Cardiac fibroblast (primary cell): ENCODE measurements around the gene BATF2.
"Not testable (repeated sequence)": the region's sequence is repeated elsewhere in the genome, so short reads cannot be mapped to it uniquely, and the experiment has no call there.

Source experiments
- DNase-seq, 2 donors: peaks; one replicate each; pipeline versions ENCODE4 v3.0.0 to v3.0.0-alpha.2; 2010; ENCODE audit warnings: low read depth in 2 of 2
- H3K4me3 ChIP-seq, 2 donors: replicated peaks in 1 of 2; 1 replicate in 1 of 2; 2 replicates in 1 of 2; pipeline ENCODE4 v1.5.1; 2011; ENCODE audit warnings: low read depth in 2 of 2, low read length in 2 of 2, mild to moderate bottlenecking in 2 of 2, moderate library complexity in 1 of 2
- CTCF ChIP-seq: IDR thresholded peaks from one replicate; pipeline ENCODE4 v1.5.1; 2011; ENCODE audit warnings: low read depth, mild to moderate bottlenecking, low read length, inconsistent platforms

Gene BATF2

DNA sequence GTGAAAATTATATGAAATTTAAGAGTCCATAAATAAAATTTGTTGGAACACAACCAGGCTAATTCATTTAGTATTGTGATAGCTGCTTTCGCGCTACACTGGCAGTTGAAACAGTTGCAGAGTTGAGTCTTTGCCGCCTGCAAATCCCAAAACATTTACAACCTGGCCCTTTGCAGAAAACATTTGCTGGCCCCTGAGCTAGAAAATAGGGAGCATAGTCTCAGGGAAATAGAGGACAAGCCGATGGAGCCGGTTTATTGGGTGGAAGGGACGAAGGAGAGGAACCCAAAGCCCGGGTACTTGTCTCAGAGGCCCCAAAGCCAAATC, 43.7 kb upstream of the BATF2 start:
- DNase-seq, result no peak
- peak overlapping the region; percentile 63 to 70 for H3K4me3 ChIP-seq
- TF ChIP-seq CTCF, result no peak

GRCh38 chr11:65036931-65037330, 40.2 kb upstream of the BATF2 start:
- TF ChIP-seq CTCF, result no peak
- peak in 1 of 2 donors; percentile 16 for DNase-seq
- no peak overlapping the region for H3K4me3 ChIP-seq

DNA sequence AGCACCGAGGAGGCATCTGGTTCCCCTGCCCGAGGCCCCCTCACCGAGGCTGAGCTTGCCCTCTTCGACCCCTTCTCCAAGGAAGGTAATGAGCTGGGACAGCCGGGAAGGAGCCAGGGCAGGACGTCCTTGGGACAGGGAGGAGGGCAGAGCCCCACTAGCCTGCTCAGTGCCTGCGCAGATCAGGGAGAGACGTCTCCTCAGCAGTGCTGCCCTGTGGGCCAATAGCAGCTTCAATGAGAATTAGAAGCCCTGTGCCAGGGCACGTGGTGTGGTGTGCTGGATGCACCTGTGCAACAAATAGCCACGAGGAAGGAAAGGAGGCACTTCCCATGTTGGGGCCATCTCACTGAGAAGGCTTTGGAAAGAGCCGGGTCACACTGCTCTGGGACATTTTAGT, 38.8 kb upstream of the BATF2 start:
- DNase-seq, result no peak
- TF ChIP-seq CTCF, result no peak
- H3K4me3 ChIP-seq, result no peak overlapping the region

- no peak for TF ChIP-seq CTCF
- H3K4me3 ChIP-seq, result no peak overlapping the region
- DNase-seq, result no peak
Observed at GRCh38 chr11:65034423-65034822, 37.7 kb upstream of the BATF2 start.

DNA sequence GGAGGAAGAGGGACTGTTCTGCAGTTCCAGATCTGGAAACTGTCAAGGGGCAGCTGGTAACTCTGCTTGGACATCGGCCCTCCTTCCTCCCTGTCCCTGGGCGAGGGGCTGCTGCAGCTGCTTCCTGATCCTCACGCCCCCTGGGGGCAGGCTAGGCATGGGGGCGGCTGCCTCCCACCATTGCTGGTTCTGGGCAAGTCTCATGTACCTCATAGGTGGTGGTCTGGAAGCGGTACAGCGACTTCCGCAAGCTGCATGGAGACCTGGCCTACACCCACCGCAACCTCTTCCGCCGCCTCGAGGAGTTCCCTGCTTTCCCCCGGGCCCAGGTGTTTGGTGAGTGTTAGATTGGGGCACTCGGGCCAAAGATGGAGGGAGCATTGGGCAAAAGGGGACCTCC, 35.4 kb upstream of the BATF2 start:
- no peak overlapping the region for H3K4me3 ChIP-seq
- no peak for TF ChIP-seq CTCF
- no peak for DNase-seq

- TF ChIP-seq CTCF, result peak; percentile 68
- H3K4me3 ChIP-seq, result peak within 1 kb of the TSS; percentile 68 to 73
- DNase-seq, result peak; percentile 98 to 99
Observed at GRCh38 chr11:65027213-65028067, 30.7 kb upstream of the BATF2 start, which contains the start of gene SNX15. SNX15 (plus strand) TSS chr11:65027439; CDS start chr11:65027538, 99 bp downstream.

DNA sequence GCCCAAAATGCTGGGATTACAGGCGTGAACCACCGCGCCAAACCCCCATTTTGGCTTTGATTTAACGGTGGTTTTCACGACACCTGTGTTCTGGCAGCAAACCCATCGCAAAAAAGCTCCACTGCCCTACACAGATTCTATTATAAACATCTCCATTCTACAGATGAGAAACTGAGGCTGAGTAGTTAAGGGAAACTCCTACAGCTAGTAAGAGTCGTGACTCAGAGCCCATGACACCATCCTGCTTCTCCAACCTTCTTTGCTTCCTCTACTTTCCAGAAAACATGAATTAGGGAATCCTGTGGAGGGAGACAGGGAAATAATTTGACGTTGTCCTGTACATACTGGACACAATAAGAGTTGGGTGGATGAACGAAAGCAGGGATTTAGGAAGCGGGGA, 30.0 kb upstream of the BATF2 start:
- peak overlapping the region in 1 of 2 donors; percentile 30 for H3K4me3 ChIP-seq
- no peak for DNase-seq
- TF ChIP-seq CTCF, result no peak

DNA sequence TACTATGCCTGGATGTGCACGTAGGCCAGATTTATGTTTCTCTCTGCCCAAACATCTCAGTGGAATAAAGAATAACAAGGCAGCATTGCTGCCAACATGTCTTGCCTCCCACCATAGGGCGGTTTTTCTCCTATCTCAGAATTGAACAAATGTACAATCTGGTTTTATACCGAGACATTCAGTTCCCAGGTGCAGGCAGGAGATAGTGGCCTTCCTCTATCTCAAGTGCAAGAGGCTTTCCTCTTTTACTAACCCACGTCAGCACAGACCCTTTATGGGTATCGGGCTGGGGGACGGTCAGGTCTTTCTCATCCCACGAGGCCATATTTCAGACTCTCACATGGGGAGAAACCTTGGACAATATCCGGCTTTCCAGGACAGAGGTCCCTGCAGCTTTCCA, 26.7 kb upstream of the BATF2 start:
- not testable (repeated sequence) for H3K4me3 ChIP-seq, DNase-seq
